Uterus (tissue), 4 donors: ENCODE data around the gene SBF2. TPM values are rescaled to one million over a fixed set of nuclear protein-coding genes. Genes with fewer than 3 reads are reported as not detected.

Experiments
- DNase-seq, 2 donors: peaks; one replicate each; pipeline ENCODE4 v3.0.0-alpha.2; 2019 to 2020
- H3K27ac ChIP-seq, 2 donors: fragments of 200-600 bp; sonication (generic); 1 replicate in 1 of 2; 2 replicates in 1 of 2; pipeline ENCODE4 v1.5.1; 2016 to 2018
- H3K27me3 ChIP-seq, 2 donors: fragments of 200-600 bp; sonication (generic); one replicate each; pipeline ENCODE4 v1.5.1; 2018 to 2019; ENCODE audit warnings: control low read depth in 1 of 2
- H3K36me3 ChIP-seq, 2 donors: fragments of 200-600 bp; sonication (generic); one replicate each; pipeline ENCODE4 v1.5.1; 2019; ENCODE audit warnings: control low read depth in 1 of 2
- H3K4me1 ChIP-seq, 2 donors: fragments of 200-600 bp; sonication (generic); one replicate each; pipeline ENCODE4 v1.5.1; 2018 to 2019; ENCODE audit warnings: control low read depth in 1 of 2
- H3K4me3 ChIP-seq, 2 donors: fragments of 200-600 bp; sonication (generic); 1 replicate in 1 of 2; 2 replicates in 1 of 2; pipeline ENCODE4 v1.5.1; 2018 to 2019; ENCODE audit warnings: mild to moderate bottlenecking in 1 of 2
- H3K9me3 ChIP-seq, 2 donors: fragments of 200-600 bp; sonication (generic); one replicate each; pipeline ENCODE4 v1.5.1; 2019; ENCODE audit warnings: control low read depth in 1 of 2
- POLR2A ChIP-seq, 2 donors: fragments of 450-650 bp; IDR thresholded peaks; one replicate each; pipeline ENCODE4 v1.6.1; 2016; ENCODE audit warnings: antibody characterized with exemption in 2 of 2, mild to moderate bottlenecking in 1 of 2, moderate library complexity in 1 of 2
- intact Hi-C: fragments of 100-400 bp; cut with DNase I; formaldehyde crosslinking; loops from one replicate; pipeline ENCODE4 v1.15.1; 2023; ENCODE audit warnings: low total_unique reads
- total RNA-seq, 4 donors: library from RNA; depleted of rRNA in 3 of 4; stranded (reverse); fragments of >200 nt in 3 of 4; gene quantifications; one replicate each; pipeline versions ENCODE4 v1.1.0 to v1.2.4, GENCODE V29; 2014 to 2023
- TF ChIP-seq, protein P1 (sequence below), 4 experiments: fragments of 200-600 bp in 2 of 4; fragments of 450-650 bp in 2 of 4; sonication (generic) in 2 of 4; IDR thresholded peaks; one replicate each; pipeline ENCODE4 v1.5.1; 2016 to 2019; ENCODE audit warnings: antibody characterized with exemption in 4 of 4, mild to moderate bottlenecking in 2 of 4, moderate library complexity in 1 of 4
- donor health status: DM: yes; HTN: yes; CAD: no.

The SBF2 gene
- total RNA-seq, 4 donors from 2014 or later, result 45.0 to 202 (median 98.0) TPM

DNA sequence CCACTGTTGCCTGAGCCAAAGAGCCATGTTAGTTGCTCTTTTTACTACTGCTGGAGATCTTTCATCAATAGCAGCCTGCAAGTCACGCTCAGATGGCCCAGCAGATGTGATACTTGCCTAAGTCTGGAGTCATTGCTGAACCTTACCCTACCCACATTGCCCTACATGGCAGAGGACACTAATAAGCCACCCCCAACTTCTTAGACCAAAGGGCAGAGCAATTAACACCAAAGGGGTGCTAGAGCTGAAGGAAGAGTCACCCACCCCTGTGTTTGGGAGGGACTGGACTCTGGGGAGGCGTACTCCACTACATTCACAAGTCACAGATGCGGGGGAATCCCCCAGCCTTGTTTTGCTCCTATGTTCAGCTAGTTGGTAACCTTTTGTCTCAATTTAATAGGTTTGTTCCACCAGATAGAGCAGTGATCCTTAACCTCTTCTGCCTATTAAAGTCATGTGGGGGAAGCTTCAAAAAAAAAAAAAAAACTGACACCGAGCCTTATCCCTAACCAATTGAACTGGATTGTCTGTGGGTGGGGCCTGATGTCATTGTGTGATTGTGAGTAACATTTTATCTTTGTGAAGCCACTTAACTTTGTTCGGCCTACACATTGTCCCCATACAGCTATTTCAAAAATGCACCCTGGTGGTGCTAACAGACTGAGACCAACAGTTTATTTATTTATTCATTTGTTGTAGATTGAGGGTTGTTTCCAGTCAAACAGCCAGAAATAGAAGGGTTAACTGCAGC, 23.9 kb upstream of the SBF2 start:
- Histone ChIP-seq H3K9me3 (no peaks in the 10 kb centered on the region), H3K4me1 (no peaks in the 10 kb centered on the region), H3K27ac (peak overlapping the region in 1 of 2 donors; percentile 23), H3K27me3 (no peaks in the 10 kb centered on the region), H3K36me3 (no peaks in the 10 kb centered on the region), H3K4me3 (no peak overlapping the region)
- TF ChIP-seq, protein P1, sequence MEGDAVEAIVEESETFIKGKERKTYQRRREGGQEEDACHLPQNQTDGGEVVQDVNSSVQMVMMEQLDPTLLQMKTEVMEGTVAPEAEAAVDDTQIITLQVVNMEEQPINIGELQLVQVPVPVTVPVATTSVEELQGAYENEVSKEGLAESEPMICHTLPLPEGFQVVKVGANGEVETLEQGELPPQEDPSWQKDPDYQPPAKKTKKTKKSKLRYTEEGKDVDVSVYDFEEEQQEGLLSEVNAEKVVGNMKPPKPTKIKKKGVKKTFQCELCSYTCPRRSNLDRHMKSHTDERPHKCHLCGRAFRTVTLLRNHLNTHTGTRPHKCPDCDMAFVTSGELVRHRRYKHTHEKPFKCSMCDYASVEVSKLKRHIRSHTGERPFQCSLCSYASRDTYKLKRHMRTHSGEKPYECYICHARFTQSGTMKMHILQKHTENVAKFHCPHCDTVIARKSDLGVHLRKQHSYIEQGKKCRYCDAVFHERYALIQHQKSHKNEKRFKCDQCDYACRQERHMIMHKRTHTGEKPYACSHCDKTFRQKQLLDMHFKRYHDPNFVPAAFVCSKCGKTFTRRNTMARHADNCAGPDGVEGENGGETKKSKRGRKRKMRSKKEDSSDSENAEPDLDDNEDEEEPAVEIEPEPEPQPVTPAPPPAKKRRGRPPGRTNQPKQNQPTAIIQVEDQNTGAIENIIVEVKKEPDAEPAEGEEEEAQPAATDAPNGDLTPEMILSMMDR (IDR thresholded peaks at IDR 0.05), result no peak
- no peak for TF ChIP-seq POLR2A (IDR thresholded peaks at IDR 0.05)
- intact Hi-C loops, result no loop called here
- no peak for DNase-seq

DNA sequence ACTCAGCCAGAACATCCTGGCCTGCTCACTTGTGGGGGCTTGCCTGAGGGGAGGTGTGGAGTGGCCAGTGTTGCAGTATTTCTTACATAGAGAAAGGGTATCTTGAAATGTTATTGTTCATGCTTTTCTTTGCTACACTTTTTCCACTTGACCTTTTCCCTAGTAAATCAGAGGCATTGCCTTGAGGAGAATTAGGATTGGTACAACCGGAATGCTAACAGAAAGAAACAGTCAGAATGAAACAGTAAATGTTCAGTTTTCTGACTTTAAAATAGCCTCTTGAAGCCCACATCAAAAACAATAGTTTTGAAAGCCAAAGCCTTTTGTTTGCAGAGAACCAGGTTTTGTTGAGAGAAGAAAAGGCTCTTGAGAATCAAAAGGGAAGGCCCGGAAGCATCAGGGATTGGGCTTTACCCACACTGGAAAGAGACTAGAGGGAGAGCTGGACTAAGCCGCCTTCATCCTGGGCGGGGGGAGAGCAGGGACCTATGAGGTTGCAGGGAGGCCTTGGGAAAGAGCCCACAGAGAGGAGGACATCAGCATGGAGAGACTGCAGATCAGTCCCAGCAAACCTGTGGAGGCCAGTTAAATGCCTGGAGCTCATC, 23.2 kb upstream of the SBF2 start:
- no peak for DNase-seq
- H3K4me3 ChIP-seq, result no peak overlapping the region
- no peak for TF ChIP-seq POLR2A (IDR thresholded peaks at IDR 0.05)
- TF ChIP-seq, protein P1 (IDR thresholded peaks at IDR 0.05), result no peak
- no peaks in the 10 kb centered on the region for H3K27me3 ChIP-seq
- intact Hi-C loops, result no loop called here
- H3K27ac ChIP-seq, result peak overlapping the region in 1 of 2 donors; percentile 23
- no peaks in the 10 kb centered on the region for H3K9me3 ChIP-seq
- H3K36me3 ChIP-seq, result no peaks in the 10 kb centered on the region
- H3K4me1 ChIP-seq, result no peaks in the 10 kb centered on the region

DNA sequence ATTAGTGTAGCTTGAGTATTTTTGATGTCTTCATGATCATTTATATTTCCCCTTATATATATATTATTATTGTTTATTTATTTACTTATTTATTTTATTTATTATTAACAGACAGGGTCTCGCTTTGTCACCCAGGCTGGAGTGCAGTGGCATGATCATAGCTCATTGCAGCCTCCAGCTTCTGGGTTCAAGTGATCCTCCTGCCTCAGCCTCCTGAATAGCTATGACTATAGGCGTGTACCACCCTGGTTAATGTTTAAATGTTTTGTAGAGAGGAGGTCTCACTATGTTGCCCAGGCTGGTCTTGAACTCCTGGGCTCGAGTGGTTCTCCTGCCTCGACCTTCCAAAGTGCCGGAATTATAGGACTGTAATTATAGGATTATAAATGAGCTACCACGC, 21.1 kb upstream of the SBF2 start:
- Histone ChIP-seq H3K4me1 (no peaks in the 10 kb centered on the region), H3K27ac (no peak overlapping the region), H3K4me3 (no peak overlapping the region), H3K9me3 (no peaks in the 10 kb centered on the region), H3K27me3 (no peaks in the 10 kb centered on the region), H3K36me3 (no peaks in the 10 kb centered on the region)
- intact Hi-C loops, result no loop called here
- TF ChIP-seq POLR2A (IDR thresholded peaks at IDR 0.05), result no peak
- TF ChIP-seq, protein P1 (IDR thresholded peaks at IDR 0.05), result no peak
- DNase-seq, result no peak

DNA sequence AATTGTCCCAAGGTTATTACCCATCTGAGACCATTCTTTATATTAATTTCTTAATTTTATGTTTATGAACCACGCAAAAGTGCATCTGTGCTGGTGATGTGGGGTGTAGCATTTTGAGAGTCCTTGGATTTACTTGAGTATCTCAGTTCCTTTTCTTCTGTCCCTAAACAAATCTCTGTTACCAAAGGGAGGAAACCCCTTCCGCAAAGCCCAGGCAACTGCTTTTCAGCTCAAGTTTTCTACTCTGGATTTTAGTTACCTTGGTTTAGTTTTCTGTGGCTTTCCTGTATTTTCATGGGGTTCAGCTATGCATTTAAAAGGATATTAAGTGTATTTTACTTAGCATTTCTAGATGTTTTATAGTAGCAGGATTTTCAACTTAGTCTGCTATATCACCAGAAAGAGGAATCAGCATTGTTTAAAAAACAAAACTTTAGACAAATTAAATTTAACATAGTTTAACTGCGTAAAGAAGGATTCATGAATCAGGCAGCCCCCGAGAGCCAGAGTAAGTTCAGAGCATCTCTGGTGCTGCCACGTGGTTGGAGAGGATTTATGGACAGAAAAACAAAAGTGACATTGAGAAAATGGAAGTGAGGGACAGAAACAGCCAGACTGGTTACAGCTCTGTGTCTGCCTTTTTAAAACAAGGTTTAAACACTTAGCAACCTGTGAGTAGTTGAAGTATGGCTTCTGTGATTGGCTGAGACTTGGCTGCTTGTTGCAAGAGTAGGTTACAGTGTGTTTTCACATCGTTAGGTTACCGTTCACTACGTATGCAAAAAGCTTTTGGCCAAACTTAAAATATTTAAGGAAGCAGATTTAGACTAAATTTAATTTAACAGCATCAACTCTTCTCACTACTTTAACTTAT, 20.4 kb upstream of the SBF2 start:
- TF ChIP-seq, protein P1 (IDR thresholded peaks at IDR 0.05), result no peak
- TF ChIP-seq POLR2A (IDR thresholded peaks at IDR 0.05), result no peak
- no peak for DNase-seq
- no peaks in the 10 kb centered on the region for H3K36me3 ChIP-seq
- no peak overlapping the region for H3K27ac ChIP-seq
- H3K9me3 ChIP-seq, result no peaks in the 10 kb centered on the region
- H3K4me3 ChIP-seq, result no peak overlapping the region
- no peaks in the 10 kb centered on the region for H3K4me1 ChIP-seq
- intact Hi-C loops, result no loop called here
- H3K27me3 ChIP-seq, result no peaks in the 10 kb centered on the region
